MM.1S (cell line): ENCODE data around the gene DISC1.

Source experiments
- CTCF ChIP-seq: fragments of 300-600 bp; sonication (generic); IDR thresholded peaks from 2 replicates; pipeline ENCODE4 v1.5.1; 2016; ENCODE audit warnings: antibody characterized with exemption, low read length, mixed read lengths
- EZH2 ChIP-seq: fragments of 300-600 bp; sonication (generic); optimal IDR thresholded peaks from 2 replicates; pipeline ENCODE3; 2017; ENCODE audit warnings: low read depth, mild to moderate bottlenecking, antibody characterized with exemption, low read length, mixed read lengths

- TF ChIP-seq CTCF = no peak
- TF ChIP-seq EZH2 = no peak
Measured at GRCh38 chr1:231828182-231828920, 201.8 kb downstream of the DISC1 start.
